OCI-LY3 (cell line): ENCODE measurements around the gene PLA2G4A.

ENCODE experiments used
- EZH2phosphoT487 ChIP-seq: fragments of 200-600 bp; shearing (Covaris generic); IDR thresholded peaks from 2 replicates; pipeline ENCODE4 v1.6.1; 2018; ENCODE audit warnings: antibody characterized with exemption, mixed run types, low read depth
- TF ChIP-seq, protein P1 (sequence below): fragments of 200-600, 300-600 bp; sonication (generic); IDR thresholded peaks from 2 replicates; pipeline ENCODE4 v1.5.1; 2014; ENCODE audit warnings: antibody characterized with exemption, low read length, low read depth

DNA sequence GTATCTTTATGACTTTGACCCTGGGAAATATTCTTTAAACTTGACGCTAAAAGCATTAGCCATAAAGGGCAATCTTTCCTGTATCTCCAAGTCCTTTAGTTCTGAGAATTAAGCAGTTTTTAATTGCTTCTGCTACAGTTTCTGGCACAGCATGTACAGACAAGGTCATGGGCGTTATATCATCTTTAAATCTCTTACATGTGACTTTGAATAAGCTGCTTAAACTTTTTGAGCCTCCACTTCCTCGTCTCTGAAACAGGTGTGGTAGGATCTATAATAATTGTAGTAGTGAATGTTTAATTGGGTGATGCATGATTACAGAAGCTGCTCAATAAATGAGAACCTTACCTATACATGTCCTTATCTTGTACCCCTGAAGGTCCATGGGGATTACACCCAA lies 153.4 kb downstream of the PLA2G4A start:
- TF ChIP-seq, protein P1, sequence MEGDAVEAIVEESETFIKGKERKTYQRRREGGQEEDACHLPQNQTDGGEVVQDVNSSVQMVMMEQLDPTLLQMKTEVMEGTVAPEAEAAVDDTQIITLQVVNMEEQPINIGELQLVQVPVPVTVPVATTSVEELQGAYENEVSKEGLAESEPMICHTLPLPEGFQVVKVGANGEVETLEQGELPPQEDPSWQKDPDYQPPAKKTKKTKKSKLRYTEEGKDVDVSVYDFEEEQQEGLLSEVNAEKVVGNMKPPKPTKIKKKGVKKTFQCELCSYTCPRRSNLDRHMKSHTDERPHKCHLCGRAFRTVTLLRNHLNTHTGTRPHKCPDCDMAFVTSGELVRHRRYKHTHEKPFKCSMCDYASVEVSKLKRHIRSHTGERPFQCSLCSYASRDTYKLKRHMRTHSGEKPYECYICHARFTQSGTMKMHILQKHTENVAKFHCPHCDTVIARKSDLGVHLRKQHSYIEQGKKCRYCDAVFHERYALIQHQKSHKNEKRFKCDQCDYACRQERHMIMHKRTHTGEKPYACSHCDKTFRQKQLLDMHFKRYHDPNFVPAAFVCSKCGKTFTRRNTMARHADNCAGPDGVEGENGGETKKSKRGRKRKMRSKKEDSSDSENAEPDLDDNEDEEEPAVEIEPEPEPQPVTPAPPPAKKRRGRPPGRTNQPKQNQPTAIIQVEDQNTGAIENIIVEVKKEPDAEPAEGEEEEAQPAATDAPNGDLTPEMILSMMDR, result no peak
- no peak for TF ChIP-seq EZH2phosphoT487
